HG02610 (cell line): ENCODE results near the gene CRIM1.
"Not testable (repeated sequence)": the region's sequence is repeated elsewhere in the genome, so short reads cannot be mapped to it uniquely, and the experiment has no call there.

ENCODE experiments used
- ATAC-seq: cut with Tn5 transposase; IDR thresholded peaks from one replicate; pipeline ENCODE4 v1.9.1; 2021; ENCODE audit warnings: mild to moderate bottlenecking, moderate library complexity; ENCODE audit not compliant: unreplicated experiment

The CRIM1 gene, protein sequence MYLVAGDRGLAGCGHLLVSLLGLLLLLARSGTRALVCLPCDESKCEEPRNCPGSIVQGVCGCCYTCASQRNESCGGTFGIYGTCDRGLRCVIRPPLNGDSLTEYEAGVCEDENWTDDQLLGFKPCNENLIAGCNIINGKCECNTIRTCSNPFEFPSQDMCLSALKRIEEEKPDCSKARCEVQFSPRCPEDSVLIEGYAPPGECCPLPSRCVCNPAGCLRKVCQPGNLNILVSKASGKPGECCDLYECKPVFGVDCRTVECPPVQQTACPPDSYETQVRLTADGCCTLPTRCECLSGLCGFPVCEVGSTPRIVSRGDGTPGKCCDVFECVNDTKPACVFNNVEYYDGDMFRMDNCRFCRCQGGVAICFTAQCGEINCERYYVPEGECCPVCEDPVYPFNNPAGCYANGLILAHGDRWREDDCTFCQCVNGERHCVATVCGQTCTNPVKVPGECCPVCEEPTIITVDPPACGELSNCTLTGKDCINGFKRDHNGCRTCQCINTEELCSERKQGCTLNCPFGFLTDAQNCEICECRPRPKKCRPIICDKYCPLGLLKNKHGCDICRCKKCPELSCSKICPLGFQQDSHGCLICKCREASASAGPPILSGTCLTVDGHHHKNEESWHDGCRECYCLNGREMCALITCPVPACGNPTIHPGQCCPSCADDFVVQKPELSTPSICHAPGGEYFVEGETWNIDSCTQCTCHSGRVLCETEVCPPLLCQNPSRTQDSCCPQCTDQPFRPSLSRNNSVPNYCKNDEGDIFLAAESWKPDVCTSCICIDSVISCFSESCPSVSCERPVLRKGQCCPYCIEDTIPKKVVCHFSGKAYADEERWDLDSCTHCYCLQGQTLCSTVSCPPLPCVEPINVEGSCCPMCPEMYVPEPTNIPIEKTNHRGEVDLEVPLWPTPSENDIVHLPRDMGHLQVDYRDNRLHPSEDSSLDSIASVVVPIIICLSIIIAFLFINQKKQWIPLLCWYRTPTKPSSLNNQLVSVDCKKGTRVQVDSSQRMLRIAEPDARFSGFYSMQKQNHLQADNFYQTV

DNA sequence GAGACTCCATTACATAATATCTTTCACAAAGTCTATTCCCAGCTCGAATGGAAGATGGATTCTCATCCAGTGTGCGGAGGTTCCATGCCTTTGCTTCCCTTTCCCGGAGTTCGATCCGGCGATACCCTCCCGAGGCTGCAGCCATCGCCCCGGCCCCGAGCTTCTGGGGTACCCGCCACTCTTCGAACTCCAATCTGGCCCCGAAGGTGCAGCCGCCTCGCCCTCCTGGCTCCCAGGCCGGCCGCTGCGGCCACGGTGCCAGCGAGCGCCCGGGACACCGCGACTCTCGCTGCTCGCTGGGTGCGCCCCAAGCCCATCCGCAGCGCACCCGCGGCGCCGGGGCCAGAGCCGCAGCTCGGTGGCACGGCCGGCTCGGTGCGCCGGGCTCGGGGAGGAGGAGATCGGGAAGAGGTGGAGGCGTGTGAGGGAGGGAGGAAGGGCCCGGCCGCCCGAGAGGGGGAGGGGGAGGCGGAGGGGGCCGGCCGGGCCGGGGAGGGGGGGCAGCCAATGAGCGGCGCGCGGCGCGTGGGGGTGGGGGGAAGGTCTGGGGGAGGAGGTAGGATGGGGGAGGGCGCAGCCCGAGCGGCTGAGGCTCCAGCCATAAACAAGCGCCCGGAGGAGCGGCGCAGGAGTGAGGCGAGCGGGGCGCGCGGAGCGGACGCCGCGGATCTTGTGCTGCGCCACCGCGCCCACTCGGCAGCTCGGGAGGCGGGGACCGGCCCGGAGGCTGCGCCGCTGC, at the start of gene CRIM1:
TSS of gene CRIM1 (plus strand) at position 628 of the 739 bp plus-strand sequence. CDS start 515 bp downstream, outside the sequence.
- ATAC-seq, result peak; percentile 45

DNA sequence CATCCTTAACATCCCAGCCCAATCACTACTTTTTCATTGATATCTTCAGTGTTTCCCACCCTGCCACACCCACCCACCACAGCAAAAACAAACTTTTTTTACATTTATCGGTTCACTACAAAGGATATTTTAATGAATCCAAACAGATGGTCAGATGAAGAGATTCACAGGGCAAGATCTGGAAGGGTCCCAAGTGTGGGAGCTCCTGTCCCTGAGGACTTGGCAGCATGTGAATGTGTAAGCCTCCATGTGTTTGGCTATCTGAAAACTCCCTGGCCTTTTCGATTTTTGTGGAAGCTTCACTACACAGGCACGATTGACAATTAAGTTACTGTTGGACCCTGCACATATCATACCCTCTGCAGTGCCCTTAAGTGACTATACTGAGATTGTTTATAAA, 48.1 kb upstream of the CRIM1 start:
- ATAC-seq, result no peak

DNA sequence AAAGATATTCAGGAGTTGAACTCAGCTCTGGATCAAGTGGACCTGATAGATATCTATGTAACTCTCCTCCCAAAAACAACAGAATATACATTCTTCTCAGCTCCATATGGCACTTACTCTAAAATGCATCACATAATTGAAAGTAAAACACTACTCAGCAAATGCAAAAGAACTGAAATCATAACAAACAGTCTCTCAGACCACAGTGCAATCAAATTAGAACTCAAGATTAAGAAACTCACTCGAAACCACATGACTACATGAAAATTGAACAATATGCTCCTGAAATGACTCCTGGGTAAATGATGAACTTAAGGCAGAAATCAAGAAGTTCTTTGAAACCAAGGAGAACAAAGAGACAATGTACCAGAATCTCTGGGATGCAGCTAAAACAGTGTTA, 45.1 kb upstream of the CRIM1 start:
- ATAC-seq, result not testable (repeated sequence)

DNA sequence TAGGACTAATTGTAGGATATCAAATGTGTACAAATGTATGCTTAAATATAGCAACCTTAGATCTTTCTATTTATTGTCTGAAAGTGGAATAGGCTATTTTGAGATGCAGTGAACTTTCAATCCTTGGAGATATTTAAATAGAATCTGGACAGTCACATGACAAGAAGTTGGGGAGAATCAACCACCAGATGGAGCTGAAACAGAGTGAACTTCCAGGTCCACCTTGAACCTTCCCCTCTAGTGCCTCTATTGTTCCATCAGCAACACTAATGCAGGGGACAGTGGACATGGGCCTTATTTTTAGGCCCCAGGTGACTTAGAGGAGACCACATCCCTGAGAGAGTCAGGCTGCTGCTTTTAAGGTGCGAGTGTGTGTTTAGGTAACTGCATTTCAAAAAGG, 37.0 kb upstream of the CRIM1 start:
- ATAC-seq, result no peak

DNA sequence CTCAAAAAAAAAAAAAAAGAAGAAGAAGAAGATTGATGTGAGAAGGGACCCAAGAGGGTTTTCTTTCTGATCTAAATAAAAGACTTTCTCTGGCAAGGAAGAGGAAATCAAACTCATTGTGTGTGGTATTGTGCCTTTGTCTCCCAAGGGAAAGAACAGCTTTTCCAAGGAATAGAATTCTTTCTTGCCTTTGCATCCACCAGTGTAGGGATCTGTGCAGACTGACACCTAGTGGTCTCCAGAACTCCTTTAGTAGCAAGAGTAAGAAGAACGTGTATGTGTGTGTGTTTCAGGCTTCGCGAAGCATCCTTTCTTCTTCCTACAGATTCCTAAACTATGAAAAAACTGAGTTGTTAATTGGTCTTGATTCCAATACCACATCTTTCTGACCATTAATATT, 33.5 kb upstream of the CRIM1 start:
- ATAC-seq, result no peak

- ATAC-seq, result no peak
These were observed 29.3 kb upstream of the CRIM1 start for GRCh38 chr2:36326286-36326685.

- no peak for ATAC-seq
These were observed 26.3 kb upstream of the CRIM1 start for GRCh38 chr2:36329251-36329650.

GRCh38 chr2:36329746-36330472, 25.7 kb upstream of the CRIM1 start:
- no peak for ATAC-seq

- no peak for ATAC-seq
These were observed 24.8 kb upstream of the CRIM1 start for GRCh38 chr2:36330473-36331395.

DNA sequence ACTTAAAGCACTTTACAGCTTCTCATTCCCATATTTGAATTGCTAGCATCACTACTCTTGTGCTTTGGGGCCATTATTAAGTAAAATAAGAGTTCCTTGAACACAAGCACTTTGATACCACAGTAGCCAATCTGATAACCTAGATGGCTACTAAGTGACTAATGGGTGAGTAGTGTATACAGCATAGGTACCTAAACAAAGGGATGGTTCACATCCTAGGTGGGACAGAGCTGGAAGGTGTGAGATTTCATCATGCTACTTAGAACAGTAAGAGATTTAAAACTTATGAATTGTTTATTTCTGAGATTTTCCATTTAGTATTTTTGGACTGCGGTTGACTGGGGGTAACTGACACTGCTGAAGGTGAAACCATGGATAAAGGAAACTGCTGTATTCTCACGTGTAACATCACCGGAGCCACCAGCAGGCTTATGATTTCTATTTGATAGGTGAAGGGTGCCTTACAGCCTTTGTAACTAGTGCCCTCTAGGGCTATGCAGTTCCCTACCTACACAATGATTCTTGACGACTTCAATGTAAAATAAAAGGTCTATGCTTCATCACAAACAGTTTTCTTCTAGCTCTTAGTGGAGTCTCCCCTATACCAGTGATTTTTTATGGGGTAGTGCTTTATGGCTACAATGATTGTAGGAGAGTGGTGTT, 22.1 kb upstream of the CRIM1 start:
- no peak for ATAC-seq

GRCh38 chr2:36335597-36335996, 20.0 kb upstream of the CRIM1 start:
- no peak for ATAC-seq

DNA sequence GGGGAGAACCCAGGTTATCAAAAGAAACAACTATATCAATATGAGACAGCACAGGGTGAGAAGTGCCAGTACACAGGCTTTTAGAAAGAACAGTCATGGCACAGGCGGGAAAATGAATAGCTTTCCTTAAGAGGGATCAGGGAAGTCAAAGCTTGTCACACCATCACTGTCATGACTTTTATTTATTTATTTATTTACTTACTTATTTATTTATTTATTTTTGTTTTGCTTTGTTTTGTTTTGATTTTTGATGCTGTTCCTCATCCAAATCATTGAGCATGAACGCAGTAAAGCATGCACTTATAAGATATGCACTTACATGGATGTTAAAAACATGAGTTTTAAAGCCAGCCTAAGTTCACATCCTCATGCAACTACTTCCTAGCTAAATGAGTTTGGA, 19.3 kb upstream of the CRIM1 start:
- ATAC-seq, result no peak

- peak; percentile 58 for ATAC-seq
These were observed 18.2 kb upstream of the CRIM1 start for GRCh38 chr2:36337354-36337753.

GRCh38 chr2:36338124-36338826, 17.3 kb upstream of the CRIM1 start:
- no peak for ATAC-seq

DNA sequence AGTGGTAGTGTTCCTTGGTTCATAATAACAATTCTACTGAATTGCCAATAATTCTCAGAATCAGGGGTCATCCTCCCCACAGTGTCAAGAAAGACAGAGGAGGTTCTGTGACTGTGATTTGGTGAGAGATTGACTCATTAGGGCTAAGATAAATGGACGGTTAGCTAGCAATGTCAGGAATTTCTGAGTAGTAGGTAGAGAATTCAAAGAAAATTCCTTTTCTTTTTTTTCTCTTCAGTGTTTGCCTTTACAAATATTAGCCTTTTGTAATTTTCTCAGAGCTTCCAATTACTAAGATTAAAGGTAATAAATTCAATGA, 16.8 kb upstream of the CRIM1 start:
- no peak for ATAC-seq

DNA sequence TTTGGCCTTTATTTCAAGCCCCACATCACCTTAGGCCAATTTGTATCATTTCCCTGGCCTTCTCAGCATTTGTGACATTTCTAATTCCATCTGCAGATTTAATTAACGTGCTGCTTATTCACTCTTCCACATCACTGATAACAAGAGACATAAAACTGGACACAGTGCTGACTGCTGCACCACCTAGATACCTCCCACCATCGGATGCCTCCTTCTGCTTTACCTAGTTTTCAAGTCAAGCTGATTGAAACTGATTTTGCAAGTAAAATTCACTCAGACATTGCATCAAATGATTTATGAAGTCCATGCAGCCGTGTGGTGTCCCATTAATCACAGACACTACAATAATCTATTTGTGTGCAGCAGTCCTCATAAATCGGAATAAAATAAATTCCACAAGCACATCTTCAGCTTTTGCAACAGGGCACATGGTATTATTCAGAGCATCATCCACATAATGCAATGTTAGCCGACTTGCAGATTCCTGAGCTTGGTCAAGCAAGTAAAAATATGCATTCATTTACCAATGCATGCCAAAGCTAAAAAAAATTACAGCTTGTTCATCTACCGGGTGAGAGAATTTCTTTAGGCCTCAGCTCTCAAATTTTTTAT, 15.9 kb upstream of the CRIM1 start:
- ATAC-seq, result no peak

- ATAC-seq, result no peak
These were observed 12.0 kb upstream of the CRIM1 start for GRCh38 chr2:36343606-36344005.

GRCh38 chr2:36348721-36349120, 6.9 kb upstream of the CRIM1 start:
- no peak for ATAC-seq
